DOHH2 (cell line): ENCODE results near the gene LAIR1.

Source experiments
- H3F3A ChIP-seq: fragments of 200-600 bp; sonication (generic), shearing (Covaris generic); 2 replicates; pipeline ENCODE4 v1.6.0; 2016; ENCODE audit warnings: antibody characterized with exemption, mild to moderate bottlenecking; ENCODE audit not compliant: control insufficient read depth, insufficient read depth
- H3K27ac ChIP-seq: fragments of 200-600 bp; sonication (generic); 2 replicates; pipeline ENCODE4 v1.5.1; 2014; ENCODE audit warnings: low read depth, mild to moderate bottlenecking, low read length, moderate library complexity
- H3K27me3 ChIP-seq: fragments of 200-600 bp; sonication (generic); 2 replicates; pipeline ENCODE4 v1.6.1; 2014; ENCODE audit warnings: mild to moderate bottlenecking, low read length, mixed read lengths; ENCODE audit not compliant: control insufficient read depth
- H3K36me3 ChIP-seq: fragments of 200-600 bp; sonication (generic); 2 replicates; pipeline ENCODE4 v1.6.1; 2014; ENCODE audit warnings: mild to moderate bottlenecking, low read length, moderate library complexity, mixed read lengths; ENCODE audit not compliant: control insufficient read depth
- H3K4me1 ChIP-seq: fragments of 200-600 bp; sonication (generic); 2 replicates; pipeline ENCODE4 v1.6.1; 2014; ENCODE audit warnings: mild to moderate bottlenecking, low read length, mixed read lengths; ENCODE audit not compliant: control insufficient read depth
- H3K4me2 ChIP-seq: fragments of 200-600 bp; sonication (generic); 2 replicates; pipeline ENCODE4 v1.6.0; 2014; ENCODE audit warnings: mild to moderate bottlenecking, low read length, moderate library complexity
- H3K4me3 ChIP-seq: fragments of 200-600 bp; sonication (generic); 2 replicates; pipeline ENCODE4 v1.5.1; 2014; ENCODE audit warnings: mild to moderate bottlenecking, low read length, mixed read lengths
- H3K79me2 ChIP-seq: fragments of 200-600 bp; sonication (generic); 2 replicates; pipeline ENCODE4 v1.6.1; 2014; ENCODE audit warnings: mild to moderate bottlenecking, low read length, mixed read lengths; ENCODE audit not compliant: control insufficient read depth
- H3K9me2 ChIP-seq: fragments of 200-600 bp; sonication (generic); replicated peaks from 2 replicates; pipeline ENCODE4 v1.6.1; 2014; ENCODE audit warnings: mild to moderate bottlenecking, low read length, mixed read lengths; ENCODE audit not compliant: control insufficient read depth
- H3K9me3 ChIP-seq: fragments of 200-600 bp; sonication (generic); 2 replicates; pipeline ENCODE4 v1.6.1; 2014; ENCODE audit warnings: antibody characterized with exemption, low read length, mixed read lengths; ENCODE audit not compliant: control insufficient read depth, insufficient read depth
- H4K20me1 ChIP-seq: fragments of 200-600 bp; sonication (generic); 2 replicates; pipeline ENCODE4 v1.6.0; 2014; ENCODE audit warnings: low read depth, mild to moderate bottlenecking, antibody characterized with exemption, low read length, moderate library complexity; ENCODE audit not compliant: control insufficient read depth, insufficient read depth
- CTCF ChIP-seq: fragments of 200-600 bp; sonication (generic); IDR thresholded peaks from one replicate; pipeline ENCODE4 v1.5.1; 2014; ENCODE audit warnings: antibody characterized with exemption, mild to moderate bottlenecking, low read depth, low read length; ENCODE audit not compliant: poor library complexity, severe bottlenecking
- EZH2phosphoT487 ChIP-seq: fragments of 200-600 bp; sonication (generic); IDR thresholded peaks from 2 replicates; pipeline ENCODE4 v1.6.1; 2017; ENCODE audit warnings: borderline replicate concordance, mild to moderate bottlenecking, antibody characterized with exemption, low read length, moderate library complexity, mixed read lengths

Gene LAIR1

GRCh38 chr19:54338521-54338920 lies 26.2 kb downstream of the LAIR1 start:
- Histone ChIP-seq H3K4me2 (no peak overlapping the region), H3K9me2 (no peaks in the 10 kb centered on the region), H3K9me3 (no peaks in the 10 kb centered on the region), H3F3A (peaks cover 3% of the 10 kb centered on the region; the same call in 1 of the 2 replicates), H3K27ac (no peak overlapping the region), H3K4me1 (peaks cover 16% of the 10 kb centered on the region), H3K79me2 (no peaks in the 10 kb centered on the region), H3K4me3 (no peak overlapping the region), H4K20me1 (no peaks in the 10 kb centered on the region), H3K36me3 (no peaks in the 10 kb centered on the region), H3K27me3 (peaks cover 38% of the 10 kb centered on the region)
- TF ChIP-seq EZH2phosphoT487, result no peak
- TF ChIP-seq CTCF, result no peak

DNA sequence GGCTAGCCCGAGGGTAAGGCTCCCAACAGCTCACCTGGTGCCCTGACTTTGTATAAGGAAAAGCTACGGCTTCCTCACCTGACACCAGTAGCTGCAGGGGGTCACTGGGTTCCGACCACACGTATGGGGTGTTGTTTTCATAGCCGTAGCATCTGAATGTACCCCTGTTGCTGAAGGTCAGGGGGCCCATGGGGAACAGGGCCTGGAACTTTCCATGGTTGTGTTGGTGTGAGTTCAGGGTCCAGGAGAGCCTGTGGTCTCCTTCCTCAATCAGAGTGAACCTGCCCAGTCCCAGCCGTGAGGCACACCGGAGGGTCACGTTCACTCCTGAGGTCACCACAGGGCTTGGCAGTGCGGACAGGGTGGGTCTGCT lies 26.9 kb downstream of the LAIR1 start:
- Histone ChIP-seq H3K4me2 (no peak overlapping the region), H3K27ac (no peak overlapping the region), H3K9me3 (no peaks in the 10 kb centered on the region), H3K79me2 (no peaks in the 10 kb centered on the region), H3F3A (no peaks in the 10 kb centered on the region), H3K4me3 (no peak overlapping the region), H4K20me1 (no peaks in the 10 kb centered on the region), H3K9me2 (no peaks in the 10 kb centered on the region), H3K36me3 (no peaks in the 10 kb centered on the region), H3K27me3 (peaks cover 39% of the 10 kb centered on the region), H3K4me1 (peaks cover 12% of the 10 kb centered on the region)
- TF ChIP-seq CTCF, result no peak
- TF ChIP-seq EZH2phosphoT487, result no peak

GRCh38 chr19:54336893-54337857 lies 27.6 kb downstream of the LAIR1 start:
- TF ChIP-seq EZH2phosphoT487 (no peak), CTCF (no peak)
- no peaks in the 10 kb centered on the region for H3K36me3 ChIP-seq

More at GRCh38 chr19:54336893-54337857, 27.6 kb downstream of the LAIR1 start:
- Histone ChIP-seq H4K20me1 (no peaks in the 10 kb centered on the region), H3K27me3 (peaks cover 39% of the 10 kb centered on the region), H3K27ac (no peak overlapping the region), H3K79me2 (no peaks in the 10 kb centered on the region), H3K4me1 (peaks cover 8% of the 10 kb centered on the region), H3K4me2 (no peak overlapping the region), H3K9me3 (no peaks in the 10 kb centered on the region), H3K9me2 (no peaks in the 10 kb centered on the region), H3K4me3 (no peak overlapping the region), H3F3A (no peaks in the 10 kb centered on the region)
